ENCODE data around the gene ASTL.
"Not testable (repeated sequence)": the region's sequence is repeated elsewhere in the genome, so short reads cannot be mapped to it uniquely, and the experiment has no call there.

ASTL gene

GRCh38 chr2:96095116-96095636 is 43.1 kb downstream of the ASTL start:
- intact Hi-C loops (cut with DNase I) = no loop called here
- peak in 12 of 42 donors; percentile 1 to 39 (median 13) for DNase-seq

DNA sequence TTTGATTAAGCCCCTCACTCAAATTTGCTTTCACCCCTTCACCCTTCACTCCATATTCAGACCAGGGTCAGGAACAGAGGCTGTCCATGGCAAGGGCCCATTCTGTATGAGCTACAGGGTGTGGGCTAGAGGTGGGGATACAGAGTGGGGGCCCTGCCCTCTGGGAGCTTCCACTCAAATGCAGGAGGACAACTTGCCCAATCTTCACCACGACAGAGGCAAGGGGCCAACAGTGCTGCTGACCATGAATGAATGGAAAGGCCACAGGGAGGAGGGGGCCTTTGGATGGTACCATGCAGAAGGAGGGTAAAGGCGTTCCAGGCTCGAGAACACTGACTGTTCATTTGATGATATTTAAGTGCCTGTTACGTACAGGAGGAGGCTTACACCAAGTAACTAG is 44.8 kb downstream of the ASTL start:
- intact Hi-C loops (cut with DNase I) = no loop called here
- peak in 9 of 42 donors; percentile 6 to 18 (median 11) for DNase-seq

- peak in 12 of 42 donors; percentile 0 to 20 (median 7) for DNase-seq
- intact Hi-C loops (cut with DNase I) = no loop called here
These were observed 45.4 kb downstream of the ASTL start for GRCh38 chr2:96092951-96093350.

DNA sequence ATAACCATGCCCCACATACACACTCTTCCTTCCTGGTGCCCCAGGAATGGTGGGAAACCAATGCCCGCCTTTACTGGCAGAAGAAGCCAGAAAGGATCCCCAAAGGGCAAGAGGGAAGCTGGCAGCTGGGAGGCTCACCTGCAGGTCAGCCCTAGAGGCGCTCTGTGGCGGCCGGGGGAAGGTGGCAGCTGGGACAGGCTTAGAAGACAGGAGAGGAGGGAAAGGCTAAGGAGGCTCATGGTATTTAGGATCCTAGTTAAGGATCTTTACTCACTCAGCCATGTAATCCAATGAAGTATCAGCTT is 45.8 kb downstream of the ASTL start:
- intact Hi-C loops (cut with DNase I) = no loop called here
- peak in 9 of 42 donors; percentile 1 to 20 (median 6) for DNase-seq

DNA sequence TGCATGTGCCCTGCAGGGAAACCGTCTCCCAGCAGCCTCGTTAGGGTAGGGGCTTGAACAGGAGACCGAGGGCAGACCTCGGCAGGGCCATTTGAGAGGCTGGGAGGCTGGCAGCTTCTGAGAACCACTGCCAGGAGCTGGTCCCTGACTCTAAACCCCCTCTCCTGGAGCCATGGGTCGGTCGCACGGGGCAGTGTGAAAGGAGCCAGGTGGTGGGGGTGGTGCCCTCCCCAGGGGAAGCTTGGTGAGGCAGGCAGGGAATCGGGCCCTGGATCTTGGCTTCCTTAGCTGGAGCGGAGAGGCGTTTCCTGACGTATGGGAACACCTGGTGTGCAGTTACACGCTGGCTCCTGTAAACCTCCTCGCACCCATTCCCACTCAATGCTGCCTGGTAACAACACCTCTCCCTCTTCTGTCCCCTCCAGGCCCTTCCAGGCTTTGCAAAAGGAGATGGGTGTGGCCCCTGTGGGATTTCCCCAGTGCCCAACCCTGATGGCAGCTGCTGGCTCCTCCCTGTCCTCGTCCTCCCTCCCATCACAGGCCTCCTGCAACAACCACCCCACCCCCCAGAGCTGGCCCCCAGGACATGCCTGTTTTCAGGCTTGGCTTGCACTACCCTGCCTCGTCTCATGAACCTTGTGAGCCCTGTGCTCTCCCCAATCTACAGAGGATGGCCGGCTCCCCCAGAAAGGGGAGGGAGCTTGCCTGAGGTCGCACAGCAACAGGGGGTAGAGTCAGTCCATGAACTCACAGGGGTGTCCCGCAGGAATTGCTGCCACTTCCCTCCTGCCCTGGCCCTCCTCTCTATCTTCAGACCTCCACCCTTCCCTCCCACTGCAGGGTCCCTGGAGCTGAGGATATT is 46.4 kb downstream of the ASTL start:
- intact Hi-C loops (cut with DNase I) = no loop called here

DNA sequence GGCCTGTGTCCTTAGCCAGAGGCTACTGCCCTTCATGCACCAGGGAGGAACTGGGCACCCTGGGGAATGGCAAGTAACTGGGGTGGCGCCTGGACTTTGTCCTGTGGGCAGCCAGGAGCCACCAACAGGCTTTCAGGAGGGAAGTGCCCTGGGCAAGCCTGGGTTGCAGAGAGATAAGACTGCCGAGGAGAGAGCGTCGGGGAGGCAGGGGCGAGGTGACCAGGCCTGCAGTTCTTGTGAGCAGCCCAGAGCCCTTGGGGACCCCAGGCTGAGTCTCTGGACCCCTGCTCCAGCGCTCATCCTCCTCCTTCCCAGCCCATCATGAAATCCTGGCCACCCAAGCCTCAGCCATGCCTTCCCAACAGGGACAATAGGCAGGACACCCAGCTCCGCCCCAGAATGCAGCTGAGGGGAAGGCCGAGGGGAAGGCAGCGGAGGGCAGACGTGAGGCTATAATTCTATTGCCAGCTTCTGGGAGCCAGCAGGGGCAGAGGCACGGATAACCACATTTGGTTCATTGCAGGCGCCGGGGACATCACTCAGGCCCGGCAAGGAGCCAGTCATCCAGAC is 47.1 kb downstream of the ASTL start:
- peak in 18 of 42 donors; percentile 1 to 32 (median 7) for DNase-seq
- intact Hi-C loops (cut with DNase I) = no loop called here

More for the DNA sequence above, 46.4 kb downstream of the ASTL start:
- DNase-seq = peak in 16 of 42 donors; percentile 0 to 34 (median 9)

DNA sequence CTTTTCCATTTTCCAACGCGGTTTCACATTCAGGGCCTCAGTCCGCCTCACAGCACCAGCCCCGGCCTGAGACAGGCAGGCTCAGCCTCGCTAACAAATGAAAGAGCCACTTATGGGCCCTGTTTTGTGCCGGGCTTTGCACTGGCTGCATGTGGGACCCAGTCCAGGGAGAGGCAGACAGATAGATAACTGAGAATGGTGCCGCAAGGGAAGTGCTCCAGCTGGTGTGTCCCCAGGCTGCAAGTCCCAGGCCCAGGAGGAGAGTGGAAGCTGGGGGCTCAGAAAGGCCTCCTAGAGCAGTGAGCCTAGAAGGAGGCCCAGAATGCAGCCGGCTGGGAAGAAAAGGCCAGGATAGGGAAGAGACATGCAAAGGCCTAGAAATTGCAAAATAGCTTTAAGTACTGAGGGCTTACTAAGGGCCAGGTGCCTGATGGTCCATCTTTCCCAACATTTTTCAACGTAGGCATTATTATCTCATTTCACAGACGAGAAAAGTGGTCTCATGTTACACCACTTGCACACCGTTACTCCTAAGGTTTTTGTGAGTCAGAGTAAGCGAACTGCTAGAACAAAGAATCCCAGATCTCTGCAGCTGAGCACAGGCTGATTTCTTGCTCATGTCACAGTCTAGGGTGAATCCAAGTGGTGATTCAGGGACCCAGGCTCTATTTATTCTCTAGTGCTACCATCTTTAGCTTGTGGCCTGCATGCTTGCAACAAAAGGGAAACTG is 47.9 kb downstream of the ASTL start:
- DNase-seq = peak in 36 of 42 donors; percentile 15 to 76 (median 55)
- intact Hi-C loops (cut with DNase I) = no loop called here

DNA sequence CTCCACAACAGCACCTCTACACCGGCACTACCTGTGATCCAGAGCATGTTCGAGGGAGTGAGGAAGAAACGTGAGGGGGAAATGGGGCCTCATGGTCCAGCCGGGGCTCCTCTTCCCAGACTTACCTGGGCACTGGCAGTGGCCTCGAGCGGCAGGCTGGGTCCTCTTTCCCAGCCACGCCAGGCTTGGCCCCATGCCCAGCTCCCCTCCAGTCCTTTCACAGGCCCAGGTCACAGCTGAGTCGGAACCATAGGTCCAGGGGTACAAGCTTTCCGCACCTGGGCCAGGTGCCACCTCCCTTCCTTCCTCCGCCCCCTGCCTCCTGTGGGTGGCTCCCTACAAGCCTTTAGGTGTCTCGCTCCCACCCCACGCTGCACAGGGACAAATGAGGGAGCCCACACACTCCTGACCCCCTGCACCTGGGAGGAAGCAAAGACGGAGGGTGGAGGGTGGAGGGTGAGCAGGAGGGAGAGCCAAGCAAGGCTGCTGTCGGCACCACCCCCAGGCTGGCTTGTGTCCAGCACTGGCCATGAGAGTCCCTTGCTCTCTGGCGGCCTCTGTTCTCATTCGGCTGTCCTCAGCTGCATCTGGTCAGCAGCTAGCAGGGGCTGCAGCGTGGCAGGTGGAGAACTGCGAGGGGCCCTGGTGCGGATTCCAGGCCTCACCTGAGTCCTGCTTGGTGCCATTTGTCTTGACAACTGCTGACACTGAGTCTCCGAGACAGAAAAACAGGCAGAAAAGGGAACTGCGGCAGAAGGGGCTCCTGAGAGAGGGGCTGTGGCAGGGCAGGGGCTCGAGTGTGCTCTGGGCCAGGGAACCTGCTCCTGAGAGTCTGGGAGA is 48.7 kb downstream of the ASTL start:
- intact Hi-C loops (cut with DNase I) = no loop called here
- DNase-seq = peak in 33 of 42 donors; percentile 6 to 79 (median 48)

DNA sequence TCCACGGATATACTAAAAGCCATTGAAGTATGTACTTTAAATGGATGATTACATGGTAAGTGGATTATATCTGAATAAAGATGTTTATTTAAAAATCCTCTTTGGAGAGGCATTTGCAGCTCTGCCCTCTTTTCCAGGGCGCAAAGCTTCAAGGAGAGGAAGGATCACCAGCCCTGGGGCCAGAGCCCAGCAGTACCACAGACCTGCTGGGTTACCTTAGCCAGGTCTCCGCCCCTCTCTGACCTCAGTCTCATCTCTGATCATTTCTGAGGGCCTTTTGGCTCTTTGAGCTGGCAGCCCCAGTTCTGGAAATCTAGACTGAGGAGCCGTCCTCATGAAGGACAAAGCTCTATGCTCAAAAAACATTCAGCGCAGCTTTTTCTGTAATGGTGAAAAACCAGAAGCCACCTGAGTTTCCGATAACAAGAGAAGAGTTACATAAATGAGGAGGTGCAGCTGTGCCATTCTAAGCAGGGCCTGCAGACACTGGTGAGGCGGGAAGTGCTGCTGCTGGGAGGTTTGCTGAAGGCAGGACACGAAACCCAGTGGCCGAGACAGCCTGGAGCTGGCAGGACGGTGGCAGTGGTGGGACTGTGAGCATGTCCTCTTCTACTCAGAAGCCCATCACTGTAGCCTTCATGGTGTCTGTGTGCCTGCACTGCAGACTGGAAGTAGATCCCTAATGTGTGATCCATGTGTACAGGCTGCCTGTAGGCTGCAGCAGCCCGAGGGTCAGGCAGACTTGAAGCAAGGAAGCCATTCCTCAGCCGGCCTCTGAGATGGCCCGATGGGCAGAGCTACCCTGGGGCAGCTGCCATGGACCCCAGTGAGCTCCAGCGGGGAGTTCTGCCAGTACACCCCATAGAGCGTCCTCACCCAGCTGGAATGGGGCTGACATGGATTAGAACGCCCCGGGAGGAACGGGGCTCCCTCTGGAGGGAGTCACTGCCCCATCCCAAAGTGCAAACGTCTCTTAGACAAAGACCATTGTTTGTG is 49.7 kb downstream of the ASTL start:
- peak in 22 of 42 donors; percentile 17 to 76 (median 36) for DNase-seq
- intact Hi-C loops (cut with DNase I) = no loop called here

DNA sequence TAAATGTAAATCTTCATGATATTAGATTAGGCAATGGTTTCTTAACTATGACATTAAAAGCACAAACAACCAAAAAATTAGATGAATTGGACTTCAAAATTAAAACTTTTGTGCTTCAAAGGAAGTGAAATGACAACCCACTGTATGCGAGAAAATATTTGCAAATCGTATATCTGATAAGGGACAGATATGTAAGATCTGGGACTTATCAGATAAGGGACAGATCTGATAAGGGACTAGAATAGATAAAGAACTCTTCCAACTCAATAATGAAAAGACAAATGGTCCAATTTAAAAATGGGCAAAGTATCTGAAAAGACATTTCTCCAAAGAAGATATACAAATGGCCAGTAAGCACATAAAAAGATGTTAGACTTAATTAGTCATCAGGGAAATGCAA is 51.2 kb downstream of the ASTL start:
- intact Hi-C loops (cut with DNase I) = no loop called here
- DNase-seq = no peak

GRCh38 chr2:96085541-96086355 is 52.6 kb downstream of the ASTL start:
- intact Hi-C loops (cut with DNase I) = no loop called here
- peak in 13 of 42 donors; percentile 0 to 33 (median 12) for DNase-seq

- intact Hi-C loops (cut with DNase I) = not testable (repeated sequence)
- peak in 6 of 42 donors; percentile 1 to 34 (median 10) for DNase-seq
These were observed 53.3 kb downstream of the ASTL start for GRCh38 chr2:96084858-96085518.

GRCh38 chr2:96083989-96084857 is 54.1 kb downstream of the ASTL start:
- DNase-seq = peak in 10 of 42 donors; percentile 0 to 31 (median 8)

DNA sequence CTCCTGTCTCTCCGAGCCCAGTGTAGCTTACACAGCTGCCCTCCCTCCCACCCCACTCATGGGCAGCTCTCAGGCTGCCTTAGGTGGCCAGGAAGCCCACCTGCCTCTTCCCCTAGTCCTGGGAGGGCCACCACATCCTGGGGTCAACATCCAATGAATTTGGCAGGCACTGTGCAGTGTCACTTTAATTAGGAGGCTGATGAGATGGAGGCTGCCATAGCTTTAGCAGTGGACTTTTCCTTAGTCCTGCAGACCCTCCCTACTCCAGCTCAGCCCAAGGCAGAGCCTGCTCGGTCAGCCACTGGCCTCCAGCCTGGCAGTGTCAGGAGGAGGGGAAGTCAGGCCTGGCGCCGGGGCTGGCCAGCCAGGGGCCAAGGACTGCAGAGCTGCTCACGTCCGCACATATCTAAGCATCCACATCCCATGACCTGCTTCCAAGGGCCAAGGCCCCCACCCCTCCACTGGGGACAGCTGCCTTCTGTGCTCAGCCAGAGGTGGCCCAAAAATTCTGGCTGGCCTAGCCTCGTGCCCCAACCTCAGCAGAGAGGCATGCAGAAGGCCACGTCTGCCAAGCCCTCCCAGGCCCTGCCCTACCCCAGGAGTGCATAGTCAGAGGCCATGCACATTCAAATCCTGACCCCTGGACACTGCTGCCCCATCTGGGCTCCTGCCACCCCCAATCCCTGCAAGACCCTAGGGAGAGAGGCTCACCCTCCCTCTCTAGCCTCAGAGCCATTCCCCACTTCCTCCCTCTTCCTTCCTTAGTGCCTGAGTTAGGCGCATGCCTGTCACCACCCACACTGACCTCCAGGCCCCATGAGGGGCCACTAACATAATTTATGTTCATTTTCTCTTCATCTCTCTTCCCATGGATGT is 55.0 kb downstream of the ASTL start:
- intact Hi-C loops (cut with DNase I) = no loop called here
- DNase-seq = peak in 10 of 42 donors; percentile 0 to 36 (median 6)

More at GRCh38 chr2:96083989-96084857, 54.1 kb downstream of the ASTL start:
- intact Hi-C loops (cut with DNase I) = no loop called here

Measured in head of caudate nucleus (tissue), 42 donors.